GM13976 (cell line): ENCODE data around the gene AHSP.

Experiments used
- DNase-seq: peaks from one replicate; pipeline ENCODE4 v3.0.0; 2012; ENCODE audit warnings: low spot score
- in situ Hi-C: fragments of 300-500 bp; cut with MboI; formaldehyde crosslinking; loops from one replicate; pipeline ENCODE4 v1.12.0; 2022; ENCODE audit warnings: low sequenced_read_pairs, mixed read lengths, inconsistent platforms; ENCODE audit not compliant: unreplicated experiment
- TF ChIP-seq, protein P1 (sequence below): IDR thresholded peaks from 2 replicates; pipeline ENCODE4 v1.5.1; 2012; ENCODE audit warnings: borderline replicate concordance, mild to moderate bottlenecking; ENCODE audit not compliant: insufficient read depth; ENCODE audit errors: extremely low read depth, missing control alignments, control extremely low read depth

The AHSP gene

DNA sequence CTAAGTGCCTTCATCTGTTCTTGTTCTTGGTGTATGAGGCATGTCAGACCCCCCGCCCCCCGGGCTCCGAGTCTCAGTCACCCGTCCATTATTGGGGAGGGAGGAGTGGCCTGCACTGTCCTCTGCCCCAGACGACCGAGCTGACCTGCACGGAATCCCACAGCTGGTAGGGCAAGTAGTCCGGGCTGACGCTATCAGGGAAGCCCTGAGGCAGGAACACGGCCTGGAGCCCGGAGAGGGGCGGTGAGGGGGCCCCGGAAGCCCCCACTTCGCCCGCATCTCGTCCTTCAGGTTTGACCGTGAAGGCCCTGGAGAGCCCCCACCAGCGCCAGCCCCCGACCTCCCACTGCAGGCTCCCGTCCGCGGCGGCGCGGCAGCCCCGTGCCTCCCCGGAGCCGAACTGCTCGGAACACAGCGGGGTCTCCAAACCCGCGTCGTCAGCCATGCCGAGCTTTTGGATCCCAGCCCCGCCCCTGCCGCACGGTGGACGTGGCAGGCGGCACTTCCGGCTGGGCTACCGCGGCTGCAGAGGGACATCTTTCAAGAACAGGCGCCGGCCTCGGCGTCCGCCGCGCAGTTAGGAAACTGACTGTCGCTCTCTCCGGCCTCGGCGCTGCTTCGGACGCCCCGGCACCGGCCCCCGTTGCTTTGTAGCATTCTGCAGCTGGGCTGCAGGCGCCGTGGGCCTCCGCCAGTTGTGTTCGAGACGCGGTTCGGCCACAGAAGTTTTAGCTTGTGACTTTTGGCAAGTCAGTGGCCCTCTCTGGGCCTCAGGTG is 19.6 kb upstream of the AHSP start, which contains the start of gene RUSF1:
Gene RUSF1 (minus strand): TSS at position 463 of the 777 bp plus-strand sequence. CDS start 18 bp downstream, at position 445.
- peak; percentile 93 for DNase-seq
- TF ChIP-seq, protein P1, sequence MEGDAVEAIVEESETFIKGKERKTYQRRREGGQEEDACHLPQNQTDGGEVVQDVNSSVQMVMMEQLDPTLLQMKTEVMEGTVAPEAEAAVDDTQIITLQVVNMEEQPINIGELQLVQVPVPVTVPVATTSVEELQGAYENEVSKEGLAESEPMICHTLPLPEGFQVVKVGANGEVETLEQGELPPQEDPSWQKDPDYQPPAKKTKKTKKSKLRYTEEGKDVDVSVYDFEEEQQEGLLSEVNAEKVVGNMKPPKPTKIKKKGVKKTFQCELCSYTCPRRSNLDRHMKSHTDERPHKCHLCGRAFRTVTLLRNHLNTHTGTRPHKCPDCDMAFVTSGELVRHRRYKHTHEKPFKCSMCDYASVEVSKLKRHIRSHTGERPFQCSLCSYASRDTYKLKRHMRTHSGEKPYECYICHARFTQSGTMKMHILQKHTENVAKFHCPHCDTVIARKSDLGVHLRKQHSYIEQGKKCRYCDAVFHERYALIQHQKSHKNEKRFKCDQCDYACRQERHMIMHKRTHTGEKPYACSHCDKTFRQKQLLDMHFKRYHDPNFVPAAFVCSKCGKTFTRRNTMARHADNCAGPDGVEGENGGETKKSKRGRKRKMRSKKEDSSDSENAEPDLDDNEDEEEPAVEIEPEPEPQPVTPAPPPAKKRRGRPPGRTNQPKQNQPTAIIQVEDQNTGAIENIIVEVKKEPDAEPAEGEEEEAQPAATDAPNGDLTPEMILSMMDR = no peak
- in situ Hi-C loops = loop anchor here (25.0 kb wide), 1 partner anchor 204 kb away; a partner anchor contains a TSS

GRCh38 chr16:31508706-31509195 is 18.9 kb upstream of the AHSP start:
- TF ChIP-seq, protein P1 = no peak
- in situ Hi-C loops = loop anchor here (25.0 kb wide), 1 partner anchor 204 kb away; a partner anchor contains a TSS
- no peak for DNase-seq

DNA sequence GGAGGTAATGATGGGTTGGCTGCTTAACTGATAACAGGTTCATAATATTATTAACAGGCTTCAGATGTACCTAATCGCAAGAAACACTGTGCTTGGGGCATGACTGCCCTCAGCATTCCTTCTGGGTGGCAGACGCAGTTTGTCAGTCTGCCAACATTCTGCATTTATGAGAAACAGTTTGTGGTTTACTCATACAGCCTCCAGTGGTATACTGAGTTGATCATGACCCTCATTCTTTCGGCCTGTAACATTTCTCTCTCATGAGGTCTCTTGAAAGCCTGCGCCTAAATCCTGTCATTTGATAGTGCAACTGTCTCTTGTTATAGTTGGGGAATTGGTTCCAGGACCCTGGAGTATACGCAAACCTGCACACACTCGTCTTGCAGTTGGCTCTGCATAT is 14.6 kb upstream of the AHSP start:
- DNase-seq = no peak
- TF ChIP-seq, protein P1 = no peak
- in situ Hi-C loops = loop anchor here (25.0 kb wide), 1 partner anchor 199 kb away; a partner anchor contains a TSS

GRCh38 chr16:31513884-31514283 is 13.8 kb upstream of the AHSP start:
- DNase-seq = no peak
- TF ChIP-seq, protein P1 = no peak
- in situ Hi-C loops = loop anchor here (25.0 kb wide), 1 partner anchor 198 kb away; a partner anchor contains a TSS

GRCh38 chr16:31517800-31518402 is 9.8 kb upstream of the AHSP start:
- no peak for DNase-seq
- TF ChIP-seq, protein P1 = no peak
- in situ Hi-C loops = loop anchor here (25.0 kb wide), 1 partner anchor 194 kb away; a partner anchor contains a TSS

GRCh38 chr16:31519759-31520431 is 7.8 kb upstream of the AHSP start:
- in situ Hi-C loops = loop anchor here (25.0 kb wide), 1 partner anchor 192 kb away; a partner anchor contains a TSS
- DNase-seq = no peak
- TF ChIP-seq, protein P1 = no peak
